ENCODE results near the gene DMXL1. TPM values are rescaled to one million over a fixed set of nuclear protein-coding genes. Genes with fewer than 3 reads are reported as not detected.
A peak's percentile ranks its signal among the peaks of the same experiment; 100 is the strongest.

The DMXL1 gene
- polyA plus RNA-seq, 2 of the 4 experiments (the other 2 are of a cell fraction), result 8.4 to 28.8 TPM

GRCh38 chr5:119279093-119279492 is 208.2 kb downstream of the DMXL1 start (continued):
- no peak for TF ChIP-seq MYC (IDR thresholded peaks at IDR 0.05; ENCODE audit: borderline replicate concordance, low read length)

GRCh38 chr5:119280380-119280779 is 209.5 kb downstream of the DMXL1 start:
- ATAC-seq, result no peak
- no peak for FAIRE-seq
- no peak for DNase-seq (ENCODE audit: low read depth in 1 of 2, low spot score in 1 of 2)
- WGBS (ENCODE audit: missing lambda C conversion rate), result 93% methylated on average over 3 of the region's 3 CpGs
- no peak overlapping the region for H3K4me3 ChIP-seq
- CTCF ChIA-PET, result interaction anchor here (1.5 kb wide), 1 partner anchor 55 kb away, joined by 3 read pairs; no protein-coding TSS in a partner anchor
- H3K9me3 ChIP-seq, result no peaks in the 10 kb centered on the region
- TF ChIP-seq CHD4 (IDR thresholded peaks at IDR 0.05; ENCODE audit: borderline replicate concordance) (no peak), TFCP2L1 (CRISPR knock-in tag; IDR thresholded peaks at IDR 0.05) (no peak), ESRRA (IDR thresholded peaks at IDR 0.05; ENCODE audit: borderline replicate concordance, low read length) (no peak), ZNF302 (CRISPR knock-in tag; IDR thresholded peaks at IDR 0.05) (no peak)
- POLR2A ChIA-PET, result no interaction called here
- H3K4me1 ChIP-seq, result peaks cover 19% of the 10 kb centered on the region
- H3K4me2 ChIP-seq, result no peak overlapping the region
- no peak overlapping the region for H3K27ac ChIP-seq

- FAIRE-seq (no peak), ATAC-seq (no peak), DNase-seq (ENCODE audit: low read depth in 1 of 2, low spot score in 1 of 2) (no peak)
- Histone ChIP-seq H3K4me1 (peaks cover 37% of the 10 kb centered on the region), H3K9me3 (no peaks in the 10 kb centered on the region), H3K4me2 (no peak overlapping the region), H3K4me3 (no peak overlapping the region), H3K27ac (0 out of 6 replicates have a peak overlapping the region, but pooled peaks of 1 of the 2 experiments have one; percentile 6)
- ChIA-PET POLR2A (no interaction called here), CTCF (interaction anchor here (1.3 to 1.6 kb wide), 2 partner anchors 9 to 20 kb away, joined by 3 read pairs; no protein-coding TSS in a partner anchor)
- 92% methylated on average over 2 of the region's 2 CpGs for WGBS (ENCODE audit: missing lambda C conversion rate)
- TF ChIP-seq TP53 (CRISPR knock-in tag; IDR thresholded peaks at IDR 0.05), result no peak
- TF ChIP-seq HOXB5 (CRISPR knock-in tag; IDR thresholded peaks at IDR 0.05), result no peak
- TF ChIP-seq MYC (IDR thresholded peaks at IDR 0.05; ENCODE audit: borderline replicate concordance, low read length), result no peak
- TF ChIP-seq SREBF2 (IDR thresholded peaks at IDR 0.05), result no peak
- TF ChIP-seq KDM5A (IDR thresholded peaks at IDR 0.05), result no peak
- TF ChIP-seq RCOR1 (IDR thresholded peaks at IDR 0.05; ENCODE audit: low read depth, low read length), result no peak
- no peak for TF ChIP-seq EP300 (IDR thresholded peaks at IDR 0.05)
- TF ChIP-seq HES2 (IDR thresholded peaks at IDR 0.05), result no peak
- no peak for TF ChIP-seq HOXB13 (CRISPR knock-in tag; IDR thresholded peaks at IDR 0.05; ENCODE audit: low read depth)
- no peak for TF ChIP-seq PBX3 (IDR thresholded peaks at IDR 0.05)
- no peak for TF ChIP-seq POLR2AphosphoS2 (conservative IDR thresholded peaks at IDR 0.05; ENCODE audit: low read length)
Measured at GRCh38 chr5:119282628-119283027, 211.7 kb downstream of the DMXL1 start.

GRCh38 chr5:119284031-119284430 is 213.1 kb downstream of the DMXL1 start:
- no peak for FAIRE-seq
- CTCF ChIA-PET, result no interaction called here
- no peak overlapping the region for H3K4me2 ChIP-seq
- 85% methylated on average over 1 of the region's 1 CpG for WGBS (ENCODE audit: missing lambda C conversion rate)
- H3K4me1 ChIP-seq, result peaks cover 48% of the 10 kb centered on the region
- H3K4me3 ChIP-seq, result no peak overlapping the region
- DNase-seq (ENCODE audit: low read depth in 1 of 2, low spot score in 1 of 2), result no peak
- POLR2A ChIA-PET, result interaction anchor here (1.4 kb wide), 1 partner anchor 16 kb away, joined by 6 read pairs; no protein-coding TSS in a partner anchor
- 0 out of 6 replicates have a peak overlapping the region, but pooled peaks of 1 of the 2 experiments have one; percentile 1 for H3K27ac ChIP-seq
- TF ChIP-seq HDAC2 (IDR thresholded peaks at IDR 0.05) (no peak), HMGXB4 (CRISPR knock-in tag; IDR thresholded peaks at IDR 0.05; ENCODE audit: borderline replicate concordance) (no peak), MYC (IDR thresholded peaks at IDR 0.05; ENCODE audit: borderline replicate concordance, low read length) (no peak), ZFP36 (IDR thresholded peaks at IDR 0.05; ENCODE audit: borderline replicate concordance, partially characterized antibody) (no peak), CHD2 (IDR thresholded peaks at IDR 0.05; ENCODE audit: low read length, partially characterized antibody) (no peak), ZC3H11A (IDR thresholded peaks at IDR 0.05) (no peak)
- ATAC-seq, result no peak
- H3K9me3 ChIP-seq, result no peaks in the 10 kb centered on the region

Measured in A549 (cell line).